ENCODE results near the gene MBD2.

MBD2 gene

GRCh38 chr18:54192900-54193299, 31.6 kb downstream of the MBD2 start:
- DNase-seq = no peak

- no peak for DNase-seq
Measured at GRCh38 chr18:54192415-54192814, 32.1 kb downstream of the MBD2 start.

- DNase-seq = no peak
Measured at GRCh38 chr18:54191352-54191751, 33.1 kb downstream of the MBD2 start.

GRCh38 chr18:54187372-54187771, 37.1 kb downstream of the MBD2 start:
- DNase-seq = no peak

- no peak for DNase-seq
Measured at GRCh38 chr18:54184836-54185235, 39.6 kb downstream of the MBD2 start.

GRCh38 chr18:54183390-54183789, 41.1 kb downstream of the MBD2 start:
- no peak for DNase-seq

- no peak for DNase-seq
Measured at GRCh38 chr18:54181856-54182602, 42.4 kb downstream of the MBD2 start.

- no peak for DNase-seq
Measured at GRCh38 chr18:54173980-54174630, 50.4 kb downstream of the MBD2 start.

GRCh38 chr18:54173250-54173649, 51.2 kb downstream of the MBD2 start:
- no peak for DNase-seq

GRCh38 chr18:54169431-54170403, 54.8 kb downstream of the MBD2 start:
- no peak for DNase-seq

GRCh38 chr18:54165450-54165849, 59.0 kb downstream of the MBD2 start:
- no peak for DNase-seq

- DNase-seq = no peak
Measured at GRCh38 chr18:54163453-54163852, 61.0 kb downstream of the MBD2 start.

GRCh38 chr18:54162431-54162830, 62.0 kb downstream of the MBD2 start:
- DNase-seq = no peak

- DNase-seq = no peak
Measured at GRCh38 chr18:54161267-54161666, 63.2 kb downstream of the MBD2 start.

- DNase-seq = no peak
Measured at GRCh38 chr18:54159906-54160305, 64.6 kb downstream of the MBD2 start.

GRCh38 chr18:54157646-54158385, 66.7 kb downstream of the MBD2 start:
- DNase-seq = no peak

GRCh38 chr18:54155412-54155811, 69.1 kb downstream of the MBD2 start:
- no peak for DNase-seq

- no peak for DNase-seq
Measured at GRCh38 chr18:54154231-54154630, 70.2 kb downstream of the MBD2 start.

- no peak for DNase-seq
Measured at GRCh38 chr18:54151376-54151775, 73.1 kb downstream of the MBD2 start.

GRCh38 chr18:54150226-54150625, 74.2 kb downstream of the MBD2 start:
- no peak for DNase-seq

GRCh38 chr18:54149078-54149697, 75.3 kb downstream of the MBD2 start:
- peak; percentile 31 for DNase-seq

GRCh38 chr18:54148678-54149077, 75.8 kb downstream of the MBD2 start:
- DNase-seq = no peak

Measured in activated CD8-positive, alpha-beta memory T cell treated with anti-CD3 and anti-CD28 coated beads, Interleukin-2, amount 50 U/mL, for 4 hours (primary cell).